BLaER1 treated with 17β-estradiol and CSF1 and Interleukin-3, amounts not matched to agents 10 nM and 100 nM (cell line): Measurements from ENCODE around the gene SKI.
"Not testable (repeated sequence)": the region's sequence is repeated elsewhere in the genome, so short reads cannot be mapped to it uniquely, and the experiment has no call there.

Experiments
- H3K27ac ChIP-seq, 11 experiments: shearing (Covaris generic); formaldehyde crosslinking; 2 replicates each; pipeline ENCODE4 v1.8.1; 2022
- H3K27me3 ChIP-seq, 11 experiments: shearing (Covaris generic); formaldehyde crosslinking; 2 replicates each; pipeline ENCODE4 v1.8.1; 2022
- H3K36me3 ChIP-seq, 11 experiments: shearing (Covaris generic); formaldehyde crosslinking; 2 replicates each; pipeline ENCODE4 v1.8.1; 2022
- H3K4me1 ChIP-seq, 10 experiments: shearing (Covaris generic); formaldehyde crosslinking; 2 replicates each; pipeline ENCODE4 v1.8.1; 2022
- H3K4me2 ChIP-seq, 11 experiments: shearing (Covaris generic); formaldehyde crosslinking; 2 replicates each; pipeline ENCODE4 v1.8.1; 2022
- H3K4me3 ChIP-seq, 10 experiments: shearing (Covaris generic); formaldehyde crosslinking; 2 replicates each; pipeline ENCODE4 v1.8.1; 2022
- H3K9ac ChIP-seq, 11 experiments: shearing (Covaris generic); formaldehyde crosslinking; 2 replicates each; pipeline ENCODE4 v1.8.1; 2022
- H3K9me3 ChIP-seq, 11 experiments: shearing (Covaris generic); formaldehyde crosslinking; replicated peaks in 1 of 11; 2 replicates each; pipeline ENCODE4 v1.8.1; 2022
- H4K20me1 ChIP-seq, 11 experiments: shearing (Covaris generic); formaldehyde crosslinking; 2 replicates each; pipeline ENCODE4 v1.8.1; 2022
- Cebpa-rat ChIP-seq, 11 experiments: shearing (Covaris generic); IDR thresholded peaks; 2 replicates each; pipeline ENCODE4 v1.8.1; 2022

The SKI gene

DNA sequence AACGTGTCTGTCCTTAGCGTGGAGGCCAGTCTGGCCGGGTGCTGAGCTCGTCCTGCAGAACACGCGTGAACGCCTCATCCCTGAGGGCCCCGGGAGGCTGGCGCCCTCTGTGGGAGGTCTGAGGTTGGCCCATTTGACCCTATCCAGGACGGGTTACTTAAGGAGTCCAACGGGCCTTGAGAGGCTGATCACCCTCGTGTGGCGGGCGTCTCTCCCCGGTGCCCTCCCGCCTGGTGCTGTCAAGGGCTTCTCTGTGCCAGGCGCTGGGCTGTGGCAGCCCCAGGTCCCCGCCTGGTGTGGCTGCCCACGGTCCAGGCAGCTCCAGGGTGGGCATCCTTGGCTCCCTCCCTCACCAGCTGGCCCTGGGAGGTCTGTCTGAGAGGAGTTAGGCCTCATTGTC is 9.7 kb downstream of the SKI start:
- H3K9me3 ChIP-seq: no peaks in the 10 kb centered on the region
- TF ChIP-seq Cebpa-rat (IDR thresholded peaks at IDR 0.05): no peak
- peaks cover 5 to 73% (median 20%) of the 10 kb centered on the region in 11 experiments; a peak in 18 of 22 replicates for H3K36me3 ChIP-seq
- H3K27me3 ChIP-seq: no peaks in the 10 kb centered on the region
- peak overlapping the region in 10 of 11 experiments; percentile 4 to 51 (median 30); a peak in 15 of 22 replicates for H3K9ac ChIP-seq
- peaks cover 79 to 99% (median 95%) of the 10 kb centered on the region in 10 experiments for H3K4me1 ChIP-seq
- no peak overlapping the region for H3K4me3 ChIP-seq
- peak overlapping the region in 9 of 11 experiments; percentile 10 to 97 (median 51); a peak in 16 of 22 replicates for H3K27ac ChIP-seq
- H3K4me2 ChIP-seq: peak overlapping the region; percentile 96 to 100 (median 100); a peak in 21 of 22 replicates
- peaks cover 94 to 100% (median 100%) of the 10 kb centered on the region in 11 experiments for H4K20me1 ChIP-seq

DNA sequence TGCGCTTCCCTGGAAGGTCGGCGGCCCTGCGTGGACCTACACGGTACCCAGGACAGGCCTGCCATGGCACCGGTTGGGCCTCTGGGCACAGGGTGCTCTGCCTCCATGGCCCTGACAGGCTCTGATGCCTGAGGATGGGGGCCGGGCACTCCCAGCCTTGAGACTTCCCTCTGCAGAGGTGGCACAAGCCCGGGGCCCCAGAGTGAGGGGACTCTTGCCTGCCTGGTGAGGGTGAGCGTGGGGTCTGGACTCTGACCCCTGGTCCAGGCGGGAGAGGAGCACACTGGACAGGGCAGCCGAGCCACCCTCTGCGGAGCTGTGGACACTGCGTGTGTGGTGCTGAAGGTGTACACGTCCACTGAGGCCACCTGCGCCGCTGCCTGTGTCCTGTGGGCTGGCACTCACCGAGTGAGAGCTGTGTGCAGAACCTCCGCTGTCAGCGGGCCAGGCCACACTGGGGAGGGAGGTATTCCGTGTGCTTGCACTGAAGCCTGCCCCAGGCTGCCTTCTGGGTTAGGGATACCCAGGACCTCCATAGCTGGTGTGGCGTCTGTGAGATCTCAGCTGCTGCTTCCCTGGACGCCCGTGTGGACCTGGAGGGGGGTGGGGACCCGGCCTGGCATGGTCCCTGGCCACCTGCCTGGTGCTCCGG is 10.4 kb downstream of the SKI start:
- Histone ChIP-seq H3K27ac (peak overlapping the region in 7 of 11 experiments; percentile 22 to 97 (median 53); a peak in 12 of 22 replicates), H4K20me1 (peaks cover 94 to 100% (median 100%) of the 10 kb centered on the region in 11 experiments), H3K27me3 (no peaks in the 10 kb centered on the region), H3K36me3 (peaks cover 5 to 79% (median 20%) of the 10 kb centered on the region in 11 experiments; a peak in 18 of 22 replicates), H3K4me1 (peaks cover 79 to 99% (median 95%) of the 10 kb centered on the region in 10 experiments), H3K9ac (peak overlapping the region in 9 of 11 experiments; percentile 4 to 51 (median 30); a peak in 12 of 22 replicates), H3K4me2 (peak overlapping the region in 8 of 11 experiments; percentile 99 to 100 (median 100); a peak in 16 of 22 replicates), H3K9me3 (no peaks in the 10 kb centered on the region), H3K4me3 (no peak overlapping the region)
- TF ChIP-seq Cebpa-rat (IDR thresholded peaks at IDR 0.05): no peak

DNA sequence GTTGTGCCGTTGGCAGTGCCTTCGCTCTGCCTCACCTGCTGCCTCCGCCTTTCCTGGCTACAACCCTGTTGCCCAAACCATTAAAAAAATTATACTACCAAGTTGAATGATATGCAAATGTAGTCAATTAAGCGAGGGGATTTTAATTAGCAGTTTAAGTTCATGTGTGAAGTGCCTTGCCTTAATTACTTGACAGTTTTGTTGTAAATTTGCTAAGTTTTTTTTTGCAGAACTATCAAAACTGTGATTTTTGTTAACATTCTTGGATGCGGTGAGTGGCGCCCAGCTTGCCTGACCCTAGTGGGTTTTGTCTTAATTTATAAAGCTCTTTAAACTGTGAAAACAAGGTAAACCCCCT is 10.9 kb downstream of the SKI start:
- TF ChIP-seq Cebpa-rat (IDR thresholded peaks at IDR 0.05): no peak
- H3K4me2 ChIP-seq: peak overlapping the region in 10 of 11 experiments; percentile 73 to 100 (median 100); a peak in 17 of 22 replicates
- peak overlapping the region in 6 of 11 experiments; percentile 23 to 97 (median 60); a peak in 7 of 22 replicates for H3K27ac ChIP-seq
- H3K9ac ChIP-seq: peak overlapping the region in 3 of 11 experiments; percentile 4 to 61 (median 21); a peak in 1 of 22 replicates
- H3K4me1 ChIP-seq: peaks cover 76 to 98% (median 91%) of the 10 kb centered on the region in 10 experiments
- no peaks in the 10 kb centered on the region for H3K27me3 ChIP-seq
- H3K36me3 ChIP-seq: peaks cover 5 to 81% (median 20%) of the 10 kb centered on the region in 11 experiments; a peak in 18 of 22 replicates
- peaks cover 94 to 100% (median 100%) of the 10 kb centered on the region in 11 experiments for H4K20me1 ChIP-seq
- H3K4me3 ChIP-seq: no peak overlapping the region
- no peaks in the 10 kb centered on the region for H3K9me3 ChIP-seq

DNA sequence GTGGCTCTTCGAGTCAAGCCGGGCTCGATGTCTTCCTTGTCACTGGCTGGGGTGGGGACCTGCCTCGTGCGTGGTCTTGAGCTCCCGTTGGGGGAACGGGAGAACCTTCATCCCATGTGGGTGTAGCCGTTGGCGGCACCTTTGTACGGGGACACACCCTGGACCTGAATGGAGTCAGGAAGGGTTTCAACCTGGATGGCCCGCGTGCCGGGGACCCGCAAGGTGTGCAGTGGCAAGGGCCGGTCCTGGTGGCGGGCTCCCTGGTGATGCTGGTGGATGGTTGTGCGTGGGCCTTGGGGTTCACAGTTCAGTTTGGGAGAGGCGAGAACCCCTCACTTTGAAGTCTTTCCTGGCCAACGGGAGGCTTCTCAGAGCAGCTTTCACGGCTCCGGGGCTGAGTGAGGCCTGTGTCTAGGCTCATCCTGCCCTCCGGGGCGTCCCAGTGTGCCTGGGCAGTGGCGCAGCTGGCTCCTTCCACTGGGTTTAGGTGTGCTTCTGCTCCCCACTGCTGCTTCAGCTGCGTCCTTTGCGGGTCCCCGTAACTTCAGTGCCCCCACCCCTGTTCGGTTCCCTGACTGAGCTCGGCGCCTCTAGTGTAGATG is 11.4 kb downstream of the SKI start:
- Histone ChIP-seq H4K20me1 (peaks cover 95 to 100% (median 100%) of the 10 kb centered on the region in 11 experiments), H3K4me1 (peaks cover 71 to 97% (median 89%) of the 10 kb centered on the region in 10 experiments), H3K36me3 (peaks cover 5 to 81% (median 20%) of the 10 kb centered on the region in 11 experiments; a peak in 18 of 22 replicates), H3K4me2 (peak overlapping the region; percentile 46 to 100 (median 99)), H3K9ac (peak overlapping the region in 10 of 11 experiments; percentile 12 to 69 (median 49); a peak in 17 of 22 replicates), H3K27ac (peak overlapping the region in 9 of 11 experiments; percentile 26 to 97 (median 40); a peak in 16 of 22 replicates), H3K27me3 (no peaks in the 10 kb centered on the region), H3K4me3 (no peak overlapping the region; a peak in 1 of 20 replicates), H3K9me3 (no peaks in the 10 kb centered on the region)
- TF ChIP-seq Cebpa-rat (IDR thresholded peaks at IDR 0.05): no peak

DNA sequence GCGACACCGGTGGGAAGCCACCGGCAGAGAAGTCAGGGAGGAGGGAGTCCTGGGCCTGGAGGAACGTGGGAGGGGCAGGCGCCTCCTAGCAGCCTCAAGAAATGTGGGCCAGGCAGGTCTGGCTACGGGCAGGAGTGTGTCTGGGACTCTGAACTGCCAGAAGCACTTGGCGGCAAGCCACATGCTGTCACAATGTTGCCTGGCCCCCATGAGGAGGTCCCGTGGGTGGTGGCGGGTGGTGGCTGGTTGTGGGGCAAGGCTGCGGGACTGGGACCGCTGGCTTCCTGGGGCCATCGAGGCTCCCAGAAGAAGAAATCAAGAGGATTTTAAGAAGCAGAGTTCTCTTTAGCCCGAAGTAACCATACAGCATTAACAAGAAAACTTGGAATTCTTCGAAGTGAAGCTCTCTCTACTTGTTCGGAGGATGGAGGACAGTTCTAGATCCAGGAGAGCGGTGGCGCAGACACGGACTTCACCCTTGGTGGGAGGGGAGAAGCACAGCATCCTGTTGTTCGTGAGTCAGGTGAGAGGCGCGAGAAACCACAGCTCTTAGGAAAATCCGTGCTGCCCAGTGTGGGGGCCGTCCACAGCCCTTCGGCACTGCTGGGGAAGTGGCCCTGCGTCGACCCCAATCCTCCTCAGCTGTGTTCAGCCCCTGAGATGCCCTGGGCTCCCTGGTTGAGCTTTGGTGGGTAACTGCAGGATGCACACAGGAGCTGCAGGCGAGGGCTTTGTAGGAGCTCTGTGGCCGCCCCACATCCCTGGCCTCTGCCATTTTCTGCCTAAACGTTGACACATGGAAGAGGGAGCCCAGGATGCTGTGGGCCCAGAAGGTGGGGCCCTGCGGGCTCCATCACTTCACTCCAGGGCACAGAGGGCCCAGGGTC is 12.4 kb downstream of the SKI start:
- Histone ChIP-seq H3K9me3 (no peaks in the 10 kb centered on the region), H4K20me1 (peaks cover 93 to 100% (median 100%) of the 10 kb centered on the region in 11 experiments), H3K4me3 (no peak overlapping the region), H3K4me2 (peak overlapping the region; percentile 46 to 100 (median 99)), H3K36me3 (peaks cover 5 to 80% (median 20%) of the 10 kb centered on the region in 11 experiments; a peak in 18 of 22 replicates), H3K27me3 (no peaks in the 10 kb centered on the region), H3K4me1 (peaks cover 64 to 96% (median 86%) of the 10 kb centered on the region in 10 experiments), H3K9ac (peak overlapping the region; percentile 12 to 69 (median 48); a peak in 19 of 22 replicates), H3K27ac (peak overlapping the region in 9 of 11 experiments; percentile 26 to 97 (median 40); a peak in 15 of 22 replicates)
- TF ChIP-seq Cebpa-rat (IDR thresholded peaks at IDR 0.05): no peak

DNA sequence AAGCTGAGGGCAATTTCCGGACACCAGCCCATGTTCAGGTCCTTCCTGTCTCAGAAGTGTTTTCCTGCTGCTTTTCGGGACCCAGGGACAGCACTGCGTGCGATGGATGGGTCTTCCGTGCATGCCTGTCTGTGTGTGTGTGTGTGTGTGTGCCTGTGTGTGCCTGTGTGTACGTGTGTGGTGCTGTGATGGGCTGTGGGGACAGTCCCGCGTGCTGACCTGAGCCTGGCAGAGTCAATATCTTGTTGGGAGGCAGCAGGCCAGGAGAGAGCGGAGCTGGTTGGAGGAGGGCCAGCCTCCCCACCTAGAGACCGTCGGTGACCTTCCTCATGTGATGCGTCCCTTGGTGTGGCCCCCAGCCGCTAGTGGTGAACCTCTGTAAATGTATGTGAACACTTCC is 13.7 kb downstream of the SKI start:
- H3K4me1 ChIP-seq: peaks cover 64 to 96% (median 86%) of the 10 kb centered on the region in 10 experiments
- no peak for TF ChIP-seq Cebpa-rat (IDR thresholded peaks at IDR 0.05)

DNA sequence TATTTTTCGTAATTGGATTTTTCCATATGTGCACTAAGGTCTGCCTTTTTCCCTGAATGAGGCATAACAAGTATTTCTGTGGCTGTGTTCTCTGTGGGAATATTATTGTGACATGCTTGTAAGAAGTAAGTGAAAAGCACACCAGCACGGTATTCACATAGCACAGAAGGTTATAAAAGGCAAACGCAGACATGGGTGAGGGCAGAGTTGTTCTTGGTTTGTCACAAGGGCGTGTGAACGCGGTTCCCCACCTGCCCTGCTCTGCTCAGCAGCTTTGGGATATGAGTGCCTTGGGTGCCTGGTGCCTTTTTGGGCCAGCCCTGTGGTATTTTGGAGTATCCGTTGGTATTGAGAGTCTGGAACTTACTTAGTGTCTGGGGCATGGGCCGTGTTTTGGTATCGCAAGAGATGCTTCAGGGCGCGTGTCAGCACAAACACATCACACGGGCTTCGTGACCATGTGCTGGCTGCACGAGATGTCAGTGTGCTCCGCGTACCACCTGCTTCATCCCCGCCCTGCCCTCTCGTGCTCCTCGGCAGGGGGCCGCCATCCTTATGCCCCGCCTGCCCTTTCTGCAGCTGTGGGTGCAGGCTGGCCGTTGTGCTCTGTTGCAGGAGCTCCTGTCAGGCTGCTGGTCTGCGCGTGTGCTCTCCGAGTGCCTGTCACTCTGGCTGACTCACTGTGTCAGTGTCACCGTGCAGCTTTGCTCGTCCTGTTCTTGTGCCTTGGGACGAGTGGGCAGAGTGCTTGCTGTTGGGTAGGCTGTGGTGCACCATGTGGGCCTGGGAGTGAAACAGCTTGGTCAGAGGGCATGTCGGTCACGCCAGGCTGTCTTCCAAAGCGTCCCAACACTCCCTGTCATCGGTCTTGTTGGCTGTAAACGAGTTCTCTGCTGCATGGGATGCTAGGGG is 15.0 kb downstream of the SKI start:
- TF ChIP-seq Cebpa-rat (IDR thresholded peaks at IDR 0.05): no peak
- H3K9ac ChIP-seq: 0 out of 22 replicates have a peak overlapping the region, but pooled peaks of 1 of the 11 experiments have one; percentile 18

More for the DNA sequence above, 13.7 kb downstream of the SKI start:
- peak overlapping the region in 2 of 11 experiments; percentile 18 to 27; a peak in 1 of 22 replicates for H3K9ac ChIP-seq
- H3K27me3 ChIP-seq: no peaks in the 10 kb centered on the region
- H3K36me3 ChIP-seq: peaks cover 5 to 70% (median 20%) of the 10 kb centered on the region in 11 experiments; a peak in 18 of 22 replicates
- H3K4me3 ChIP-seq: no peak overlapping the region
- H4K20me1 ChIP-seq: peaks cover 94 to 100% (median 100%) of the 10 kb centered on the region in 11 experiments
- peak overlapping the region in 5 of 11 experiments; percentile 0 to 44 (median 21); a peak in 3 of 22 replicates for H3K4me2 ChIP-seq
- H3K9me3 ChIP-seq: no peaks in the 10 kb centered on the region
- H3K27ac ChIP-seq: no peak overlapping the region

DNA sequence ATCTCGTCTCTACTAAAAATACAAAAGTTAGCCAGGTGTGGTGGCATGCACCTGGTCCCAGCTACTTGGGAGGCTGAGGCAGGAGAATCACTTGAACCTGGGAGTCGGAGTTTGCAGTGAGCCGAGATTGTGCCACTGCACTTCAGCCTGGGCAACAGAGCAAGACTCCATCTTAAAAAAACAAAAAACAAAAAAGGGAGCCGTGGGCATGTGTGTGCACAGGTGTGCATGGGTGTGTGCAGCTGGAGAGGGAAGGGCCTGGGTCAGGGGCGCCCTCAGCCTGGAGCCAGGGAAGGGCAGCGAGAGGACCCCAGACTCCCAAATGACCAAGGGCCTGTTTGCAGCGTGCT is 18.9 kb downstream of the SKI start:
- Histone ChIP-seq H3K9ac (peak overlapping the region in 3 of 11 experiments; percentile 1 to 62 (median 57); a peak in 2 of 22 replicates), H3K4me2 (peak overlapping the region; percentile 57 to 95 (median 78)), H3K27ac (peak overlapping the region in 2 of 11 experiments; percentile 60 to 76; a peak in 3 of 22 replicates), H4K20me1 (peaks cover 94 to 100% (median 100%) of the 10 kb centered on the region in 11 experiments), H3K36me3 (peaks cover 0 to 58% (median 5%) of the 10 kb centered on the region in 11 experiments; a peak in 12 of 22 replicates), H3K4me1 (peaks cover 71 to 98% (median 89%) of the 10 kb centered on the region in 10 experiments)
- H3K9me3 ChIP-seq, H3K4me3 ChIP-seq, H3K27me3 ChIP-seq: not testable (repeated sequence)

More for the DNA sequence above, 15.0 kb downstream of the SKI start:
- Histone ChIP-seq H4K20me1 (peaks cover 94 to 100% (median 100%) of the 10 kb centered on the region in 11 experiments), H3K27me3 (no peaks in the 10 kb centered on the region), H3K4me3 (no peak overlapping the region), H3K9me3 (no peaks in the 10 kb centered on the region), H3K4me1 (peaks cover 63 to 96% (median 86%) of the 10 kb centered on the region in 10 experiments), H3K27ac (peak overlapping the region in 1 of 11 experiments; percentile 17; a peak in 1 of 22 replicates), H3K36me3 (peaks cover 5 to 63% (median 20%) of the 10 kb centered on the region in 11 experiments; a peak in 18 of 22 replicates), H3K4me2 (peak overlapping the region in 10 of 11 experiments; percentile 2 to 54 (median 40); a peak in 14 of 22 replicates)
